HG03108 (cell line): ENCODE data around the gene CD164.
"Not testable (repeated sequence)": the region's sequence is repeated elsewhere in the genome, so short reads cannot be mapped to it uniquely, and the experiment has no call there.

ENCODE experiments used
- ATAC-seq: cut with Tn5 transposase; IDR thresholded peaks from one replicate; pipeline ENCODE4 v1.9.1; 2021; ENCODE audit warnings: moderate library complexity; ENCODE audit not compliant: unreplicated experiment

CD164 gene

GRCh38 chr6:109344226-109344625 lies 38.0 kb downstream of the CD164 start:
- no peak for ATAC-seq

- ATAC-seq, result no peak
Observed at GRCh38 chr6:109343518-109343917, 38.7 kb downstream of the CD164 start.

GRCh38 chr6:109342911-109343310 lies 39.4 kb downstream of the CD164 start:
- ATAC-seq, result no peak

DNA sequence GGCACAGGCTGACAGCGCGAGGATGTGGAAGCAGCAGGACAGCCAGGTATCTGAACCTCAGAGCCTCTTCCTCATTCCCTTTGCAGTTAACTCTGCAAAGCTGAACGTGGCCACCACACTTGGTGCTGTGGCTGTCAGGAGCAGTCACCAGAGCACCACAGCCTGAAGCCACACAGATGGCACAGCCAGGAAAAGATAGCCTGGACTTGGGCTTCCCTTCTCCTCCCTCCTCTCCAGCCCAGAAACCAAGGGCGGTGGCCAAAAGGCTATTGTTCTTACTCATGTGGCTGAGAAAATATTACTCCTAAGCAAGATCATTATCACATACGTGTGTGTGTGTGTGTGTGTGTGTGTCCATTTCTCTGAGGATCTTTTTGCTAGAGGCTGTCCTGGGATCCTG lies 39.8 kb downstream of the CD164 start:
- ATAC-seq, result no peak

DNA sequence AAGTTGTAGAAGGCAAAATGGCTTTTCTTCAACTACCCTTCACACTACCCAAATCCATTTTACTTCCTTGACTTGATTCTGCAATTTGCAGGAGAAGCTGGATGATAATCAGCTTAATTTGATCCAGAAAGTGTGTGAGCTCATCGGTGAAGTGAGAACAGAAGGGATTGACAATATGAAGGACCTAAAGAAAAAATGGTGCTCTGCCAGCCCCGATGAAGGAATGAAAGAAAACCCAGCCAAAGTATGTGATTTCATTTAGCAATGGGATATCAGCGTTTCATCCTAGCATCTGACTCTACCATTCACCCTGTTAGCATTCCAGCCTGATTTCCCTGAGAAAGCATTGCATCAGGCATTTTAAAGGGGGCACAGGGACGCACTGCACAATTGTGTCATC lies 41.5 kb downstream of the CD164 start:
- ATAC-seq, result no peak

DNA sequence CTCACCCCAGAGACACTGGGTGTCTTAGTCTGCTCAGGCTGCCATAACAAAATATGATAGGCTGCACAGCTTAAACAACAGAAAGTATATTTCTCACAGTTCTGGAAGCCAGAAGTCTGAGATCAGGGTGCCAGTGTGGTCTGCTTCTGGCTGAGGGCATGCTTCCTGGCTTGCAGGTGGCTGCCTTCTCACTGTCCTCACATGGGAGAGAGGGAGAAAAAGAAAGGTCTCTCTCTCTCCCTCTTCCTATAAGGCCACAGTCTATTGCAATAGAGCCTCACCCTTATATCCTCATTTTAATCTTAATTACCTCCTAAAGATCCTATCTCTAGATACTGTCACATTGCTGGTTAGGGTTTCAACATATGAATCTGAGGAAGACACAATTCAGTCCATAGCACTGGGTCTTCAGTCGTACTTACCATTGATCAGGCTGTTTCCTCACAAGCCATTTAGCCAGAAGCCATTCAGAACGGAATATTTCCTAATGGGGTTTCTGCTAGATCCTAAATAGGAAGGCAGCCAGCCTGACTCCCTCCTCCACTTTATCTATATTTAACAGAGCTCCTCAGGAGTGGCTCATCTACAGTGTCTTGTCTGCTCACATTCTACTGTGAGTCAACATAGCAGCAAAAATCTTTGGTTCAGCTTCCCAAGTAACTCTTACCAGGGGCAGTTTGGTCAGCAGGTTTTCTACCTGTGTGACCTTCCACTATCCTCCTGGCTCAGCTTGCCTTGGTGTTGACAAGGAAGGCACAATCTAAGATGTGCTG lies 42.2 kb downstream of the CD164 start:
- no peak for ATAC-seq

DNA sequence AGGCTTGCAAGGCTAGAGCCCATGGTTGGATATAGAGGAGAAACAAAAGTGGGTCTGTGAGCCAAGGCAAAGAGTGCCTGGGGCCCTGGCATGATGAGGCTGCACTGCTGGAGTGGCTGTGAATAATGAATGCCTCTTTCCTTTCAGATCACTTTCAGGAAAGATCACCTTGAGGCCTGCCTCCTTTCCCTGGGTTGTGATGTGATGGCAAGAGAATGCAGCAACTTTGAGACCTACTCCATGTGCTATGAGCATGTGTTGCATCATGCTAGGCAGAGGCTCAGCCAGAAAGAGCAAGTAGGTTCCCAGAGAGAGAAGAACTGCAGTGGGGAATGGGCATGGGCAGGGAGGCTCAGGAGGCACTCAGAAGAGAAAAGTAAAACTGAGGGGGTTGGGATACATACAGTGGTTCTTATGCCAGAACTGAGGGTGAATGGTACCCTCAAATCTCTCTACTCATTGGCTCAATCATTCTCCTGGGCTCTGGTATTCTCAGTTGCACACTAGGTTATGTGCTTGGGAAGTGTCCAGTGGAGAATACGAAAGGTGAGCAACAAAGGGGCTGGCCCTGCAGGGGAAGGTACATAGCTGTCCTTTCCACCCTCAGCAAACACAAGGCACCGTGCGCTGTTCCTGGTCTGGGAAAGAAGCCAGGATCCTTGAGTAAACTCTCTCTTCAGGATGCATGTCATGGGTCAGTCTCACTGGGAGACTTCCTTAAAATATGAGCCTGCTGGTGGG lies 45.9 kb downstream of the CD164 start:
- ATAC-seq, result no peak

- ATAC-seq, result not testable (repeated sequence)
Observed at GRCh38 chr6:109333870-109334269, 48.4 kb downstream of the CD164 start.

DNA sequence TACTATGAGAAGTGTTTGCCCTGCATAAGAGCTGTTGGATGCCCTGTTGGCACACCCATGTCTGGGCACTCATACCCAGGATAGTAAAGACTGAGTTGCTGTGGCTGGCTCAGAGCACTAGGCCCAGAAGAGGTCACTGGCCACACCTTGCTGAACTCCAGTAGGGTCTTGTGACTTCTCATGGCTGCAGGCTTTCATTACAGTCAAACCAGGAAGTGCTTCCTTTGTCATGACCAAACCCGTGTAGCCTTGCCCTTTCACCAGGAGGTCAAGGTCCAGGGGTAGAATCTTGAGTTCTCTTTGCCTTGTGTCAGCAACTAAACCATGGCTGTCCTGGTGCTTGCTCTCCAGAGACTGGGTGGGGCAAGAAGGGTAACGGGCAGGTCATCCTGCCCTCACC lies 49.5 kb downstream of the CD164 start:
- ATAC-seq, result no peak

- no peak for ATAC-seq
Observed at GRCh38 chr6:109331081-109331480, 51.2 kb downstream of the CD164 start.

DNA sequence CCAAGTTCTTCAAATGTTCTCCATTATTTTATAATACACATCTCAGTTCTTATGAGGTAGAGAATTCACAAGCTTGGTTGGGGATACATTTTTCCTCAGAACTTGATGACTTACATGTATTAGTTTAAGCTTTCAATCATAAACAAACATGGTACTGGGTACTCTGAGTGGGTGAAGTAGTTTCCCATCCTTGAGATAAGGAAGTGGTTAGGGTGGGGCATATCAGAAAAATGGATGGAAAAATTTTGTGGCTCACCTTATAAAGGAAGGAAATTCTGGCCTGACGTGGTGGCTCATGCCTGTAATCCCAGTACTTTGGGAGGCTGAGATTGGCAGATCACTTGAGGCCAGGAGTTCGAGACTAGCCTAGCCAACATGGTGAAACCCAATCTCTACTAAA lies 52.0 kb downstream of the CD164 start:
- no peak for ATAC-seq

- ATAC-seq, result no peak
Observed at GRCh38 chr6:109328629-109329028, 53.6 kb downstream of the CD164 start.

DNA sequence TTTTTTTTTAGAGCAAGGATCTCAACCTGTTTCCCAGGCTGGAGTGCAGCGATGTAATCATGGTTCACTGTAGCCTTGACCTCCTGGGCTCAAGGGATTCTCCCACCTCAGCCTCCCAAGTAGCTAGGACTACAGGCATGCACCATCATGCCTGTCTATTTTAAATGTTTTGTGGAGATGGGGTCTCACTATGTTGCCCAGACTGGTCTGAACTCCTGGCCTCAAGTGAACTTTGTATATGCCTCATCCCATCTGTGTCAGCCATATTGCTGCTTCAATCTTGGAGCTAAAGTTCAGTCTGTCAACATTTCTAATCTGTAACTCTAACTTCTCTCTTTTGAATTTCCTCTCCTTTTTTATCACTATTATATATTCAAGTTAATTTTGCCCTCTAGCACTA lies 54.3 kb downstream of the CD164 start:
- ATAC-seq, result no peak

DNA sequence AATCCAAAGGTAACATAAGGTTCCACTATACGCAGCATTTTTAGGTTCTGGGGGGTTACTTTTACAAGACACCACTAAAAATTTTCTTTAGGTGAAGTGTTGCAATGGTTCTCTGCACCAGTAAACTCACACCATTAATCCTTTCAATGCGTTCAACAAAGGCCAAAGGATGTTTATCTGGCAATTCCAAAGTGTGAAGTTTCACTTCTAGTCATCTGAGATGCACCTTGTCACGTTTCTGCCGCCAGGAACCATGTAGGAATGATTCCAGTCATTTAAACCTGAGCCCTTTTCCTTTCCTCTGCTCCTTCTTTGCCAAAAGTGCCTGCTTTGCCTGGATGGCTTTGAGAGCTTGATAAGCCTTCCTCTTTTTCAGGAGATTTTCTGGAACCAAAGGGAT lies 54.8 kb downstream of the CD164 start:
- no peak for ATAC-seq

- no peak for ATAC-seq
Observed at GRCh38 chr6:109326351-109326750, 55.9 kb downstream of the CD164 start.

DNA sequence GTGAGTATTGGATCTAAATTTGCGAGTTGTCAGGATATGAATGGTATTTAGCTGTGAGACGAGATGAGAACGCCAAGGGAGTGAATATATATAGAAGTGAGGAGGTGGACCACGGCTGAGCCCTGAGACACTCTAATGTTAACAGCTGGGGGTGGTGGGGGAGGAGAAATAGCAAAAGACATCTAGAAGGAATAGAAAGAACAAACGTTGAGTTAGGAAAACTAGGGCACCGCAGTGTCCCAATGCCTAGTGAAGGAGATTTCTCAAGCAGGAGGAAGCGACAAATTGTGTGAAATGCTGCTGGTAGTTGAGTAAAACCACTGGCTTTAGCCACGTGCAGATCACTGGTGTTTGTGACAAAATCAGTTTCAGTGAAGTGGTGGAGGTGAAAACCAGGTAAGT lies 56.9 kb downstream of the CD164 start:
- no peak for ATAC-seq

DNA sequence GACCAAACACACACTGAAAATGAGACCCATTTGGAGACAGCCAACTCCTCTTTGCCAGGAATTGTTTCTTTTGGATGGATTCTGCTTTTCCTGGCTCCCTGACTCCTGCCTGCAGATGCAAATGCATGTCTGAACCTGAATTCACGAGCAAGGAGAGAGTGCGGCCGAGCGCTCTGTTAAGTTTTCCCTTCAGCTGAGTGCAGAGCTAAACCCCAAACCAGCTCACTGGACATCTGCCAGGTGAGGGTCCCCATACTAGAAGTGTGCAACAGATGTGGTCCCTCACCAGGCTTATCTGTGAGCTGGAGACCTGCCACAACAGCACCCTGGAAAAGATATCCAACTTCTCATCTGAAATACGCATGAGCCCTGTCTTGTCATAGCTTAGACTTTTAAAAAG lies 59.0 kb downstream of the CD164 start:
- ATAC-seq, result no peak

DNA sequence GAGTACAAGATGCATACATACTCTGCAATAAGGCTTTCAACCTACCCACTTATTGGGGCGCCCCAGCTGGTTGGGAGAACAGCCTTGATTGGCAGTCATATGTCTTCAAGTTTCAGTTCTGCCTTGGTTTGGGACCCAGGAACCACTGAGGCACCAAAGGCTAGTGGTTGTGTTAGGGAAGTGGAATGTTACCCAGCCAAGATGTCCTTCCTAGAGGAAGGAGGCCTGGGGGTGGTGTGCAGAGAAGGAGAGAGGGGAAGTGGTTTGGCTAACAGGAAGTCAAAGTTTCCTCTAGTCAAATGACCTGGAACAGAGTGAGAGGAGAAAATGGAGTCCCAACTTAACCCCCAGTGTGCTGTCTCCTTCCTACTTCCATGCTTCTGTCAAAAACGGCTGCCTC lies 59.4 kb downstream of the CD164 start:
- ATAC-seq, result no peak

DNA sequence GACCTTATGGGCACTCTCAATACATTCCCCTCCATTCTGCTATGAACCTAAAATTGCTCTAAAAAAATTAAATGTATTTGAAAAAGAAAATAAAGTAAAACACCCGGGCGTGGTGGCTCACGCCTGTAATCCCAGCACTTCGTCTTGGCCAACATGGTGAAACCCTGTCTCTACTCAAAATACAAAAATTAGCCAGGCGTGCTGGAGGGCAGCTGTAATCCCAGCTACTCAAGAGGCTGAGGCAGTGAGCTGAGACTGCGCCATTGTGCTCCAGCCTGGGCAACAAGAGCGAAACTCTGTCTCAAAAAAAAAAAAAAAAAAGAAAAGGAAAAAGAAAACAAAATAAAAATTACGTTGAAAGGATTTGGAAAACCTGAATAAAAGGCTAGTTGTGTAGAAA lies 60.5 kb downstream of the CD164 start:
- no peak for ATAC-seq

GRCh38 chr6:109320072-109320471 lies 62.2 kb downstream of the CD164 start:
- no peak for ATAC-seq

DNA sequence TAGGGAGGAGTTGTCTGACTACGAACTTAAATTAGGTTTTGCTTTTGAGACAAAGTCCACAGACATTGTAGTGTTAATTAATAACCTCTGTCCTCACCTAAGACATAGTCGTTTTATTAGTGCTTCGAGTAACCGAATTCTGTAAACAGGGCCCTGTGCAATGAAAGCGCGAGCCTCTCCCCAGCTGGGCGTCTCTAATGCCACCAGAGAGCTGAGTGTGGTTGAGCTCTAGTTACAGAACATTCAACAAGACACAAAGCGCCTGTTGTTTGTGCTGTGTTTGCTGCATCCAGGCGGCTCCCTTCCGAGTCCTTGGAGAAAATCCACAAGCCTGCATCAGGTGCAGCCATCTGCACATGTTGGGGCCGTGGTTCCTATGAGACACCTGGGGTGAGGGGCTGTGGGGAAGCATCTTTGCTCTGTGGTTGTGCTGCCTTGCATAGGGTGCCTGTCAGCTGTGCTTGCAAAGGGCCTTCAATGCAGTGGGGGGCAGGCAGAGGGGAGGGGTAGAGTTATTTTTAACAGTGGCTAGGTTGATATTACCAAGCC lies 63.9 kb downstream of the CD164 start:
- no peak for ATAC-seq

DNA sequence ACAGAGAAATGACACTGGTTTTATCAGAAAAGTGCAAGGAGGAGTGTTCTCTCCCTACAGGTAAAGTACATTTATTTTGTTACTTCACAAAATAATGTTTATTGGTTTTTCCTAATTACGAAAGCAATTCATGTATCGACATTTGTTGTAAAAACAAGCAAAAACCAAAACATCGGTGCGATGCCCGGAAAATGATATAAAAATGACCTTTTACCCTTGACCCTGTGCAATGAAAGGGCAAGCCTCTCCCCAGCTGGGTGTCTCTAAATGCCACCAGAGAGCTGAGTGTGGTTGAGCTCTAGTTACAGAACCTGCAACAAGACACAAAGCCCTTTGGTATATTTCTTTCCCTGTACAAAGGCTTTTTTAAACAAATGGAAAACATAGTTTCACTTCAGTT lies 65.4 kb downstream of the CD164 start:
- ATAC-seq, result no peak
